ENCODE measurements around the gene SPAG7.

SPAG7 gene

GRCh38 chr17:4965311-4965986 lies 2.2 kb downstream of the SPAG7 start:
- Histone ChIP-seq H3K9me3 (ENCODE audit: insufficient read depth, low read depth, low read length) (no peaks in the 10 kb centered on the region), H3K9ac (ENCODE audit: low read length) (no peak overlapping the region), H3K79me2 (ENCODE audit: control insufficient read depth, insufficient read depth, low read length, poor library complexity) (peaks cover 19% of the 10 kb centered on the region), H3K4me3 (ENCODE audit: low read depth, low read length) (no peak overlapping the region), H3K23ac (ENCODE audit: low read length) (no peak overlapping the region), H3K36me3 (ENCODE audit: control insufficient read depth in 1 of 2, insufficient read depth in 2 of 2, low read length in 2 of 2) (peaks cover 12 to 14% of the 10 kb centered on the region in 2 experiments), H3K4me1 (ENCODE audit: control insufficient read depth in 1 of 2, insufficient read depth in 2 of 2, low read length in 2 of 2) (peaks cover 15 to 20% of the 10 kb centered on the region in 2 experiments), H4K8ac (ENCODE audit: low read depth, low read length) (no peak overlapping the region), H2BK5ac (ENCODE audit: low read depth, low read length, poor library complexity) (no peak overlapping the region), H4K12ac (ENCODE audit: low read depth, low read length) (no peak overlapping the region), H2AFZ (ENCODE audit: insufficient read depth, low read length, poor library complexity) (no peak overlapping the region), H3K27ac (ENCODE audit: low read depth, low read length) (no peak overlapping the region), H4K91ac (ENCODE audit: low read depth, low read length) (no peak overlapping the region), H3K18ac (ENCODE audit: low read length) (no peak overlapping the region), H3K79me1 (ENCODE audit: low read length) (peaks cover 27% of the 10 kb centered on the region), H2AK5ac (ENCODE audit: low read length) (no peak overlapping the region), H3K4ac (ENCODE audit: low read depth, low read length) (no peak overlapping the region), H2BK12ac (ENCODE audit: low read length) (no peak overlapping the region), H2BK120ac (ENCODE audit: insufficient read depth, low read length, poor library complexity) (no peak overlapping the region), H3K14ac (ENCODE audit: low read length) (no peak overlapping the region), H3K27me3 (ENCODE audit: insufficient read depth, low read length) (no peaks in the 10 kb centered on the region), H3K4me2 (ENCODE audit: low read length) (no peak overlapping the region)
- DNase-seq = peak; percentile 86 to 89
- no CpG with 5 or more reads among the region's 15 CpGs for WGBS (ENCODE audit: extremely low coverage, insufficient coverage, insufficient read length)

- Histone ChIP-seq H3K27ac (ENCODE audit: low read depth, low read length) (no peak overlapping the region), H3K9me3 (ENCODE audit: insufficient read depth, low read depth, low read length) (peaks cover 2% of the 10 kb centered on the region), H3K79me2 (ENCODE audit: control insufficient read depth, insufficient read depth, low read length, poor library complexity) (no peaks in the 10 kb centered on the region), H3K4me1 (ENCODE audit: control insufficient read depth in 1 of 2, insufficient read depth in 2 of 2, low read length in 2 of 2) (no peaks in the 10 kb centered on the region), H3K36me3 (ENCODE audit: control insufficient read depth in 1 of 2, insufficient read depth in 2 of 2, low read length in 2 of 2) (peaks cover 17 to 18% of the 10 kb centered on the region in 2 experiments), H4K91ac (ENCODE audit: low read depth, low read length) (no peak overlapping the region), H3K18ac (ENCODE audit: low read length) (no peak overlapping the region), H4K12ac (ENCODE audit: low read depth, low read length) (no peak overlapping the region), H2BK12ac (ENCODE audit: low read length) (no peak overlapping the region), H2BK120ac (ENCODE audit: insufficient read depth, low read length, poor library complexity) (no peak overlapping the region), H3K9ac (ENCODE audit: low read length) (no peak overlapping the region), H2BK5ac (ENCODE audit: low read depth, low read length, poor library complexity) (no peak overlapping the region), H3K27me3 (ENCODE audit: insufficient read depth, low read length) (no peaks in the 10 kb centered on the region), H3K14ac (ENCODE audit: low read length) (no peak overlapping the region), H2AK5ac (ENCODE audit: low read length) (no peak overlapping the region), H3K23ac (ENCODE audit: low read length) (no peak overlapping the region), H3K4ac (ENCODE audit: low read depth, low read length) (no peak overlapping the region), H3K4me2 (ENCODE audit: low read length) (no peak overlapping the region), H4K8ac (ENCODE audit: low read depth, low read length) (no peak overlapping the region), H3K4me3 (ENCODE audit: low read depth, low read length) (no peak overlapping the region), H3K79me1 (ENCODE audit: low read length) (no peaks in the 10 kb centered on the region), H2AFZ (ENCODE audit: insufficient read depth, low read length, poor library complexity) (no peak overlapping the region)
- no peak for DNase-seq
- WGBS (ENCODE audit: extremely low coverage, insufficient coverage, insufficient read length) = no CpG with 5 or more reads among the region's 9 CpGs
These were observed 7.2 kb downstream of the SPAG7 start for GRCh38 chr17:4960279-4960922.

GRCh38 chr17:4959261-4959965 lies 8.2 kb downstream of the SPAG7 start:
- Histone ChIP-seq H3K4ac (ENCODE audit: low read depth, low read length) (no peak overlapping the region), H3K18ac (ENCODE audit: low read length) (no peak overlapping the region), H3K79me2 (ENCODE audit: control insufficient read depth, insufficient read depth, low read length, poor library complexity) (no peaks in the 10 kb centered on the region), H3K14ac (ENCODE audit: low read length) (no peak overlapping the region), H2AFZ (ENCODE audit: insufficient read depth, low read length, poor library complexity) (no peak overlapping the region), H2BK120ac (ENCODE audit: insufficient read depth, low read length, poor library complexity) (no peak overlapping the region), H3K4me3 (ENCODE audit: low read depth, low read length) (no peak overlapping the region), H3K79me1 (ENCODE audit: low read length) (no peaks in the 10 kb centered on the region), H3K9ac (ENCODE audit: low read length) (no peak overlapping the region), H3K27ac (ENCODE audit: low read depth, low read length) (no peak overlapping the region), H3K23ac (ENCODE audit: low read length) (no peak overlapping the region), H3K4me2 (ENCODE audit: low read length) (no peak overlapping the region), H2AK5ac (ENCODE audit: low read length) (no peak overlapping the region), H2BK12ac (ENCODE audit: low read length) (no peak overlapping the region), H4K91ac (ENCODE audit: low read depth, low read length) (no peak overlapping the region), H4K8ac (ENCODE audit: low read depth, low read length) (no peak overlapping the region), H3K4me1 (ENCODE audit: control insufficient read depth in 1 of 2, insufficient read depth in 2 of 2, low read length in 2 of 2) (no peaks in the 10 kb centered on the region), H2BK5ac (ENCODE audit: low read depth, low read length, poor library complexity) (no peak overlapping the region), H3K36me3 (ENCODE audit: control insufficient read depth in 1 of 2, insufficient read depth in 2 of 2, low read length in 2 of 2) (peaks cover 16 to 18% of the 10 kb centered on the region in 2 experiments), H3K27me3 (ENCODE audit: insufficient read depth, low read length) (no peaks in the 10 kb centered on the region), H3K9me3 (ENCODE audit: insufficient read depth, low read depth, low read length) (peaks cover 2% of the 10 kb centered on the region), H4K12ac (ENCODE audit: low read depth, low read length) (no peak overlapping the region)
- WGBS (ENCODE audit: extremely low coverage, insufficient coverage, insufficient read length) = no CpG with 5 or more reads among the region's 18 CpGs
- no peak for DNase-seq

GRCh38 chr17:4958102-4958501 lies 9.5 kb downstream of the SPAG7 start:
- H3K18ac ChIP-seq (ENCODE audit: low read length) = no peak overlapping the region
- no peak overlapping the region for H2AFZ ChIP-seq (ENCODE audit: insufficient read depth, low read length, poor library complexity)
- no peak for DNase-seq
- no peak overlapping the region for H2BK5ac ChIP-seq (ENCODE audit: low read depth, low read length, poor library complexity)
- H2BK12ac ChIP-seq (ENCODE audit: low read length) = no peak overlapping the region
- H4K91ac ChIP-seq (ENCODE audit: low read depth, low read length) = no peak overlapping the region
- no peaks in the 10 kb centered on the region for H3K79me1 ChIP-seq (ENCODE audit: low read length)
- no peak overlapping the region for H3K27ac ChIP-seq (ENCODE audit: low read depth, low read length)
- peaks cover 16 to 18% of the 10 kb centered on the region in 2 experiments for H3K36me3 ChIP-seq (ENCODE audit: control insufficient read depth in 1 of 2, insufficient read depth in 2 of 2, low read length in 2 of 2)
- H3K14ac ChIP-seq (ENCODE audit: low read length) = no peak overlapping the region
- WGBS (ENCODE audit: extremely low coverage, insufficient coverage, insufficient read length) = no CpG with 5 or more reads among the region's 3 CpGs
- H3K9ac ChIP-seq (ENCODE audit: low read length) = no peak overlapping the region
- H3K4me1 ChIP-seq (ENCODE audit: control insufficient read depth in 1 of 2, insufficient read depth in 2 of 2, low read length in 2 of 2) = peaks cover 0 to 5% of the 10 kb centered on the region in 2 experiments
- no peak overlapping the region for H2AK5ac ChIP-seq (ENCODE audit: low read length)
- no peaks in the 10 kb centered on the region for H3K79me2 ChIP-seq (ENCODE audit: control insufficient read depth, insufficient read depth, low read length, poor library complexity)
- no peak overlapping the region for H3K23ac ChIP-seq (ENCODE audit: low read length)
- H3K4ac ChIP-seq (ENCODE audit: low read depth, low read length) = no peak overlapping the region
- no peaks in the 10 kb centered on the region for H3K27me3 ChIP-seq (ENCODE audit: insufficient read depth, low read length)
- no peak overlapping the region for H4K8ac ChIP-seq (ENCODE audit: low read depth, low read length)
- no peak overlapping the region for H2BK120ac ChIP-seq (ENCODE audit: insufficient read depth, low read length, poor library complexity)
- H3K4me2 ChIP-seq (ENCODE audit: low read length) = no peak overlapping the region
- H3K4me3 ChIP-seq (ENCODE audit: low read depth, low read length) = no peak overlapping the region
- H3K9me3 ChIP-seq (ENCODE audit: insufficient read depth, low read depth, low read length) = peaks cover 2% of the 10 kb centered on the region
- H4K12ac ChIP-seq (ENCODE audit: low read depth, low read length) = no peak overlapping the region
